LNCaP clone FGC (cell line): ENCODE measurements around the gene ANGEL1.

Source experiments
- DNase-seq: peaks from one replicate; pipeline ENCODE4 v3.0.0-alpha.2; 2011; ENCODE audit warnings: low read depth
- H3K4me3 ChIP-seq: 2 replicates; pipeline ENCODE4 v1.5.1; 2011; ENCODE audit warnings: mild to moderate bottlenecking, low read depth, low read length, control low read depth
- TF ChIP-seq, protein P1 (sequence below): IDR thresholded peaks from 2 replicates; pipeline ENCODE4 v1.5.1; 2012; ENCODE audit warnings: mild to moderate bottlenecking; ENCODE audit not compliant: control insufficient read depth, insufficient read depth; ENCODE audit errors: extremely low read depth

The ANGEL1 gene

DNA sequence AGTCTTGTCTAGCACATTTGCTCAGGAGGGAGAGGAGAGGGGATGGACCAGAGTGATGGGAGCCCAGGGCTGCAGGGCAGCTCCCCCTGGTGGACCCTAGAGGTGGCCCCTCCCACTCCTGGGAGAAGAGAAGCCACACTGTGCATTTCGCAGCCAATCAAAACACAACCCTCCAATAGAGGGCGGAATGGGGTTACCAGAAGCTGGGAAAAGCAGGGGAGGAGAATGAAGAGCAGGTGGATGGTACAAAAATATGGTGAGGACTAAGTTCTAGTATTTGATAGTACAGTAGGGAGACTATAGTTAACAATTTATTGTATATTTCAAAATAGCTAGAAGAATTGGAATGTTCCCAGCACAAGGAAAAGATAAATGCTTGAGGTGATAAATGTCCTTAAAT is 27.8 kb downstream of the ANGEL1 start:
- peak; percentile 11 for DNase-seq
- no peak overlapping the region for H3K4me3 ChIP-seq
- TF ChIP-seq, protein P1, sequence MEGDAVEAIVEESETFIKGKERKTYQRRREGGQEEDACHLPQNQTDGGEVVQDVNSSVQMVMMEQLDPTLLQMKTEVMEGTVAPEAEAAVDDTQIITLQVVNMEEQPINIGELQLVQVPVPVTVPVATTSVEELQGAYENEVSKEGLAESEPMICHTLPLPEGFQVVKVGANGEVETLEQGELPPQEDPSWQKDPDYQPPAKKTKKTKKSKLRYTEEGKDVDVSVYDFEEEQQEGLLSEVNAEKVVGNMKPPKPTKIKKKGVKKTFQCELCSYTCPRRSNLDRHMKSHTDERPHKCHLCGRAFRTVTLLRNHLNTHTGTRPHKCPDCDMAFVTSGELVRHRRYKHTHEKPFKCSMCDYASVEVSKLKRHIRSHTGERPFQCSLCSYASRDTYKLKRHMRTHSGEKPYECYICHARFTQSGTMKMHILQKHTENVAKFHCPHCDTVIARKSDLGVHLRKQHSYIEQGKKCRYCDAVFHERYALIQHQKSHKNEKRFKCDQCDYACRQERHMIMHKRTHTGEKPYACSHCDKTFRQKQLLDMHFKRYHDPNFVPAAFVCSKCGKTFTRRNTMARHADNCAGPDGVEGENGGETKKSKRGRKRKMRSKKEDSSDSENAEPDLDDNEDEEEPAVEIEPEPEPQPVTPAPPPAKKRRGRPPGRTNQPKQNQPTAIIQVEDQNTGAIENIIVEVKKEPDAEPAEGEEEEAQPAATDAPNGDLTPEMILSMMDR: peak; percentile 62

DNA sequence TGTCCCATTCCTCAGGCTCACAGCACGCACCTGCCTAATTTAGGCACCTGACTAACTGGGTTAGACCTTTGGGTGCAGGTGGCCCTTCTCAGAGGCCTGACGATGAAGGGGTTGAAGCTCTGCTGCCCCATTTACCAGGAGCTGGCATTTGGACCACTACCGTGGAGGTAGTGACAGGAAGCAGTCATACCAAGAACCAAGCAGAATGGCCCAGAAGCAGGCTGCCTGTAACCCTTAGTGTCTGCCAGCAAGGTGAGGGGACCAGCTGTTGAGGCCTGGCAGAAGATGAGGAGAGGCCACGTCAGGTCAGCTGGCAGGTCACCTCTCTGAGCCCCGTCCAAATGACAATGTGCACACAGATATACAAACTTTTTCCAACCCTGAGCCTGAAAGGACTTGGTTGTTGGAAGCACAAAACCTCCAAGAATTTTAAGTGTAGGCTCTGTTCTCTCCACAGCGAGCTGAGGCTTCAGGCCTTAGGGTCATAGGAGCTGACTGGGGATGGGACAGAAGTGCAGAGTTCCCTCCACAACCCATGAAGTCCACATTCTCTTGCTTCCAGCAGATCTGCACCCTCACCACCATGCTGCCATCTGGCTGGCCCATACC is 28.3 kb downstream of the ANGEL1 start:
- no peak for DNase-seq
- no peak overlapping the region for H3K4me3 ChIP-seq
- TF ChIP-seq, protein P1: no peak

GRCh38 chr14:76782885-76783566 is 29.7 kb downstream of the ANGEL1 start:
- no peak overlapping the region for H3K4me3 ChIP-seq
- TF ChIP-seq, protein P1: no peak
- DNase-seq: no peak

GRCh38 chr14:76782115-76782884 is 30.4 kb downstream of the ANGEL1 start:
- TF ChIP-seq, protein P1: no peak
- no peak overlapping the region for H3K4me3 ChIP-seq
- DNase-seq: no peak

GRCh38 chr14:76781648-76782051 is 31.0 kb downstream of the ANGEL1 start:
- no peak overlapping the region for H3K4me3 ChIP-seq
- TF ChIP-seq, protein P1: no peak
- no peak for DNase-seq

DNA sequence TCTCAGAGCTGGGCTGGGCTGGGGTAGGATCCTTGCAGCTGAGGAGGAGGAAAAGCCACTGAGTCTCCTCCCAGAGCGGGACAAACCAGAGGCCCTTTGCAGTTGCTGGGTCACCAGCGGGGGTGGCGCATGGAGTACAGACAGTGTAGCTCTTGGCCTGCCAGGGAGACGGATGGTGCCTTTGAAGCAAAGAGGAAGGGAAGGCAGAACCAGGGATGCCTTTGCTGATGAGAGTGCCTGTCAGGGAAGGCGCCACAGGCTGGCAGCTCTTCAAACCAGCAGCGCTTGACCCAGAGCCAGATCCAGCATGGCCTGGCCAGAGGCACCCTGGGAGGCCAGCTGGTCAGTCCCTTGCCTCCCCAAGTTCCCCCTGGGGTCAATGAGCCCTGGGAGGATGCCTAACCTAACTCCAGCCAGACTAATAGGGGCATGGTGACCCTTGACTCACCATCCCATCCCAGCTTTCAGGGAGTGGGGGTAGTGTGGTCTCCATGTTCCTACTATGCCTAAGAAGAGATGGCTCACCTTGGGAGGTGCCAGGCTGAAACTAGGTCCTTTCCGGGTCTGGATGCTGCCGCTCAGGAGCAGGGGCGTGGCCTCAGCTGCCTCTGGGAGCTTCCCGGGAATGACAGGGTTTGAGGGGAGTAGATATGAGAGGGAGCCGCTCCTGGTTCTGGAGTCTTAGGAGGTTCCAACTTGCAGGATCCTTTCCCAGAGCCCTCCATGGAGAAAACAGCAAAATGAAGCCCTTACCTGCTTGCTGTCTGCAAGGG is 31.6 kb downstream of the ANGEL1 start:
- TF ChIP-seq, protein P1: no peak
- H3K4me3 ChIP-seq: no peak overlapping the region
- no peak for DNase-seq
